Measurements from ENCODE around the gene NGLY1. TPM values are rescaled to one million over a fixed set of nuclear protein-coding genes. Genes with fewer than 3 reads are reported as not detected.

NGLY1 gene
- total RNA-seq, 1 donor from 2014 or later: 16.5 TPM

GRCh38 chr3:25713341-25713985 lies 69.8 kb downstream of the NGLY1 start:
- DNase-seq (ENCODE audit: low spot score) (no peak), ATAC-seq (no peak)

- DNase-seq (ENCODE audit: low spot score): no peak
- ATAC-seq: no peak
Measured at GRCh38 chr3:25711090-25711489, 72.2 kb downstream of the NGLY1 start.

- DNase-seq (ENCODE audit: low spot score): no peak
- no peak for ATAC-seq
Measured at GRCh38 chr3:25708036-25708435, 75.2 kb downstream of the NGLY1 start.

GRCh38 chr3:25707268-25707926 lies 75.8 kb downstream of the NGLY1 start:
- DNase-seq (ENCODE audit: low spot score) (no peak), ATAC-seq (no peak)

- ATAC-seq (no peak), DNase-seq (ENCODE audit: low spot score) (no peak)
Measured at GRCh38 chr3:25706213-25706612, 77.0 kb downstream of the NGLY1 start.

- ATAC-seq (no peak), DNase-seq (ENCODE audit: low spot score) (no peak)
Measured at GRCh38 chr3:25697553-25697952, 85.7 kb downstream of the NGLY1 start.

GRCh38 chr3:25695731-25696420 lies 87.4 kb downstream of the NGLY1 start:
- no peak for ATAC-seq
- DNase-seq (ENCODE audit: low spot score): no peak

- ATAC-seq (no peak), DNase-seq (ENCODE audit: low spot score) (no peak)
Measured at GRCh38 chr3:25693238-25693637, 90.0 kb downstream of the NGLY1 start.

GRCh38 chr3:25692341-25692740 lies 90.9 kb downstream of the NGLY1 start:
- ATAC-seq (no peak), DNase-seq (ENCODE audit: low spot score) (no peak)

GRCh38 chr3:25690768-25691533 lies 92.3 kb downstream of the NGLY1 start:
- ATAC-seq (no peak), DNase-seq (ENCODE audit: low spot score) (no peak)

- ATAC-seq: no peak
- DNase-seq (ENCODE audit: low spot score): no peak
Measured at GRCh38 chr3:25689226-25689625, 94.0 kb downstream of the NGLY1 start.

GRCh38 chr3:25687742-25688141 lies 95.5 kb downstream of the NGLY1 start:
- DNase-seq (ENCODE audit: low spot score) (no peak), ATAC-seq (no peak)

GRCh38 chr3:25686766-25687165 lies 96.5 kb downstream of the NGLY1 start:
- DNase-seq (ENCODE audit: low spot score) (no peak), ATAC-seq (no peak)

GRCh38 chr3:25683882-25684281 lies 99.4 kb downstream of the NGLY1 start:
- no peak for ATAC-seq
- no peak for DNase-seq (ENCODE audit: low spot score)

GRCh38 chr3:25683410-25683809 lies 99.8 kb downstream of the NGLY1 start:
- DNase-seq (ENCODE audit: low spot score): no peak
- ATAC-seq: no peak

GRCh38 chr3:25679642-25680302 lies 103.5 kb downstream of the NGLY1 start:
- ATAC-seq: no peak
- DNase-seq (ENCODE audit: low spot score): no peak

GRCh38 chr3:25679166-25679565 lies 104.1 kb downstream of the NGLY1 start:
- no peak for DNase-seq (ENCODE audit: low spot score)
- ATAC-seq: no peak

GRCh38 chr3:25678581-25678980 lies 104.7 kb downstream of the NGLY1 start:
- no peak for ATAC-seq
- DNase-seq (ENCODE audit: low spot score): no peak

- ATAC-seq (no peak), DNase-seq (ENCODE audit: low spot score) (no peak)
Measured at GRCh38 chr3:25677121-25677520, 106.1 kb downstream of the NGLY1 start.

- no peak for ATAC-seq
- DNase-seq (ENCODE audit: low spot score): no peak
Measured at GRCh38 chr3:25674670-25675069, 108.6 kb downstream of the NGLY1 start.

- ATAC-seq (no peak), DNase-seq (ENCODE audit: low spot score) (no peak)
Measured at GRCh38 chr3:25673738-25674298, 109.4 kb downstream of the NGLY1 start.

Data from left lobe of liver (tissue), 2 donors.